Breast epithelium (tissue), 4 donors: ENCODE measurements around the gene LMNTD2. TPM values are rescaled to one million over a fixed set of nuclear protein-coding genes. Genes with fewer than 3 reads are reported as not detected.

Experiments
- DNase-seq, 2 donors: peaks; one replicate each; pipeline ENCODE4 v3.0.0-alpha.2; 2019; ENCODE audit warnings: low spot score in 2 of 2
- H3K27ac ChIP-seq, 2 donors: fragments of 200-600 bp; sonication (generic) in 1 of 2; one replicate each; pipeline ENCODE4 v1.5.1; 2016 to 2019; ENCODE audit warnings: mild to moderate bottlenecking in 1 of 2
- H3K27me3 ChIP-seq, 2 donors: fragments of 200-600 bp; sonication (generic) in 1 of 2; one replicate each; pipeline versions ENCODE4 v1.5.1 to v1.6.0; 2017 to 2019; ENCODE audit warnings: control low read depth in 1 of 2, mild to moderate bottlenecking in 1 of 2
- H3K36me3 ChIP-seq: fragments of 200-600 bp; one replicate; pipeline ENCODE4 v1.5.1; 2019
- H3K4me1 ChIP-seq, 2 donors: fragments of 200-600 bp; sonication (generic); one replicate each; pipeline ENCODE4 v1.5.1; 2016 to 2019; ENCODE audit warnings: control low read depth in 1 of 2
- H3K4me3 ChIP-seq, 3 donors: fragments of 200-600 bp; sonication (generic); 1 replicate in 2 of 3; 2 replicates in 1 of 3; pipeline ENCODE4 v1.5.1; 2016 to 2019; ENCODE audit warnings: mild to moderate bottlenecking in 3 of 3, moderate library complexity in 2 of 3
- H3K9me3 ChIP-seq, 2 donors: fragments of 200-600 bp; sonication (generic) in 1 of 2; one replicate each; pipeline ENCODE4 v1.5.1; 2016 to 2019; ENCODE audit warnings: control low read depth in 1 of 2
- CTCF ChIP-seq, 3 donors: fragments of 450-650 bp; IDR thresholded peaks; one replicate each; pipeline ENCODE4 v1.5.1; 2016 to 2017; ENCODE audit warnings: antibody characterized with exemption in 3 of 3, mild to moderate bottlenecking in 3 of 3, moderate library complexity in 3 of 3
- POLR2A ChIP-seq: fragments of 450-650 bp; IDR thresholded peaks from one replicate; pipeline ENCODE4 v1.6.1; 2016; ENCODE audit warnings: antibody characterized with exemption, mild to moderate bottlenecking, moderate library complexity
- POLR2AphosphoS5 ChIP-seq, 3 donors: sonication (generic); formaldehyde crosslinking; IDR thresholded peaks; one replicate each; pipeline ENCODE4 v1.6.1; 2017; ENCODE audit warnings: antibody characterized with exemption in 3 of 3
- intact Hi-C: fragments of 100-400 bp; cut with DNase I; formaldehyde crosslinking; loops from one replicate; pipeline ENCODE4 v1.15.1; 2023; ENCODE audit warnings: low total_unique reads
- total RNA-seq, 3 donors: library from RNA; depleted of rRNA; stranded (reverse); fragments of >200 nt; gene quantifications; one replicate each; pipeline ENCODE4 v1.1.0, GENCODE V29; 2016

Gene LMNTD2
- total RNA-seq, 3 donors from 2014 or later, result 2.6 to 6.1 (median 5.2) TPM

- no peak for DNase-seq
- Histone ChIP-seq H3K4me1 (peaks cover 11 to 30% of the 10 kb centered on the region in 2 donors), H3K27ac (no peak overlapping the region), H3K9me3 (no peaks in the 10 kb centered on the region), H3K36me3 (no peaks in the 10 kb centered on the region), H3K27me3 (no peaks in the 10 kb centered on the region), H3K4me3 (no peak overlapping the region)
- TF ChIP-seq CTCF (IDR thresholded peaks at IDR 0.05) (no peak), POLR2A (no peak), POLR2AphosphoS5 (IDR thresholded peaks at IDR 0.05) (no peak)
- intact Hi-C loops, result no loop called here
These were observed 19.5 kb upstream of the LMNTD2 start for GRCh38 chr11:579830-580601.

DNA sequence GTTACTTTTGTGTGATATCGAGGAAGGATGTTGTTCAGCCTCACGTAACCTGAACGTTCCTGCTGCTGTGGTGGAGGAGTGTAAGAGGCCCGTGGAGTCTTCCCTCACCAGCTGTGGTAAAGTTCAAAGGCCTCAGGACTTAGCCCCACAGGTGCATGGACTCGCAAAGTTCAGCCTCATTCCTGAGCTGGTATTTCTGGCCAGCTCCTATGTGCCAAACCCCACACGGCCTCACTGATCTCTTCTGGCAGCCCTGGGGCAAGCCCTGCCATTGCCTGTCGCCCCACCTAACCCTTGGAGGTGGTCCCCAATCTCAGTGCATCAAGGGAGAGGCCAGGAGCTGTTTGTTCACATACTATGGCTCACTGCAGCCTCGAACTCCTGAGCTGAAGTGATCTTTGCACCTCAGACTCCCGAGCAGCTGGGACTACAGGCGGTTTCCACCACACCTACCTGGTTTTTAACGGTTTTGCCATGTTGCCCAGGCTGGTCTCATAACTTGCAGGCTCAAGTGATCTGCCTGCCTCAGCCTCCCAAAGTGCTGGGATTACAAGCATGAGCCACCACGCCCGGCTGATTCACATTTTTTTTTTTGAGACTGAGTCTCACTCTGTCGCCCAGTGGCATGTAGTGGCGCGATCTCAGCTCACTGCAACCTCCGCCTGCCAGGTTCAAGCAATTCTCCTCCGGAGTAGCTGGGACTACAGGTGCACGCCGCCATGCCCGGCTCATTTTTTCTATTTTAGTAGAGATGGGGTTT is 17.9 kb upstream of the LMNTD2 start:
- DNase-seq, result no peak
- TF ChIP-seq POLR2AphosphoS5 (IDR thresholded peaks at IDR 0.05), result no peak
- no peak for TF ChIP-seq POLR2A
- no peak for TF ChIP-seq CTCF (IDR thresholded peaks at IDR 0.05)
- no peaks in the 10 kb centered on the region for H3K36me3 ChIP-seq
- no peaks in the 10 kb centered on the region for H3K27me3 ChIP-seq
- H3K4me3 ChIP-seq, result peak overlapping the region; percentile 86 to 96 (median 91)
- H3K9me3 ChIP-seq, result no peaks in the 10 kb centered on the region
- intact Hi-C loops, result no loop called here
- H3K4me1 ChIP-seq, result peaks cover 11 to 38% of the 10 kb centered on the region in 2 donors
- no peak overlapping the region for H3K27ac ChIP-seq

GRCh38 chr11:577611-577894 is 17.0 kb upstream of the LMNTD2 start:
- Histone ChIP-seq H3K4me1 (peaks cover 11 to 38% of the 10 kb centered on the region in 2 donors), H3K36me3 (no peaks in the 10 kb centered on the region), H3K9me3 (no peaks in the 10 kb centered on the region), H3K4me3 (peak overlapping the region; percentile 86 to 96 (median 91)), H3K27ac (no peak overlapping the region), H3K27me3 (no peaks in the 10 kb centered on the region)
- TF ChIP-seq CTCF (IDR thresholded peaks at IDR 0.05), result no peak
- TF ChIP-seq POLR2AphosphoS5 (IDR thresholded peaks at IDR 0.05), result no peak
- DNase-seq, result no peak
- intact Hi-C loops, result no loop called here

DNA sequence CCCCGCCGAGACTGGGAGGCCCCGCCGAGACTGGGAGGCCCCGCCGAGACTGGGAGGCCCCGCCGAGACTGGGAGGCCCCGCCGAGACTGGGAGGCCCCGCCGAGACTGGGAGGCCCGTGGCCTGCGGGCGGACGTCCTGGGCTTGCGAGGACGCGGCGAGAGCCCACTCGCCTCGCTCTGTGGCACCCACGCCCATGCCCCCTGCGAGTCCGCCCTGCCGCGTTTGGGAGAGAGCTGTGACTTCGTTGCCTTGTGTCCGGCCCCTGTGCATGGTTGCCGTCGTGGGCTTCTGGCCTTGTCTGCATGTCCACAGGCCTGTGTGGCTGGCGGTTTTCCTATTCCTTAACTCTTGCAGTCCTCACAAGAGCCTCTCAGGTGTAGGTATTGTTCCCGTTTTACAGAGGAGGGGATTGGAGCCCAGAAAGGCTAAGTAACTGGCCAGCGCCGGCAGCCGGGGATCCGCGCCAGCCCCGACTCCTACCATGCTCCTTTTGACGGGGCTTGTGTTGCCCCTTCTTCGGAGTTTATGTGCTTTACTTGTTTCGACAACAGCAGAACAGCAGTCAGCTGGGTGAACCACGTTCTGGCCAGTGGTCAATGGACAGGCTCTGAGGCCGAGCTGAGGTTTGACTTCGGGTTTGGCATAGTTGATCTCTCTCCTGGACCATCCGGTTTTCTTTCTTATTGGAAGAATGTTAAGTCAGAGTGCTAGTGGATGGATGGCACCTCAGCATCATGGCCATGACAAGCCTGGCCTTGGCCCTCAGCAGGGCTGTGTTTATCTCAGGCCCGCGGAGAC is 16.5 kb upstream of the LMNTD2 start:
- Histone ChIP-seq H3K36me3 (no peaks in the 10 kb centered on the region), H3K27me3 (no peaks in the 10 kb centered on the region), H3K9me3 (no peaks in the 10 kb centered on the region), H3K4me3 (peak overlapping the region; percentile 86 to 96 (median 91)), H3K4me1 (peaks cover 11 to 38% of the 10 kb centered on the region in 2 donors), H3K27ac (peak overlapping the region; percentile 48 to 90)
- TF ChIP-seq POLR2A (no peak), CTCF (IDR thresholded peaks at IDR 0.05) (no peak), POLR2AphosphoS5 (IDR thresholded peaks at IDR 0.05) (no peak)
- no peak for DNase-seq
- intact Hi-C loops, result no loop called here
